Brain microvascular endothelial cell (primary cell): ENCODE results near the gene ZNRF3.
"Not testable (repeated sequence)": the region's sequence is repeated elsewhere in the genome, so short reads cannot be mapped to it uniquely, and the experiment has no call there.

Experiments
- DNase-seq: peaks from one replicate; pipeline ENCODE4 v3.0.0-alpha.2; 2020
- H3K27ac ChIP-seq: fragments of 250-450 bp; sonication (Bioruptor Pico); 2 replicates; pipeline ENCODE4 v1.5.1; 2020; ENCODE audit warnings: mild to moderate bottlenecking, moderate library complexity
- H3K27me3 ChIP-seq: fragments of 250-450 bp; sonication (Bioruptor Pico); replicated peaks from 2 replicates; pipeline ENCODE4 v1.5.1; 2020; ENCODE audit warnings: mild to moderate bottlenecking
- H3K36me3 ChIP-seq: fragments of 250-450 bp; sonication (Bioruptor Pico); replicated peaks from 2 replicates; pipeline ENCODE4 v1.5.1; 2020; ENCODE audit warnings: mild to moderate bottlenecking
- H3K4me3 ChIP-seq: 2 replicates; pipeline ENCODE4 v1.5.1; 2011; ENCODE audit warnings: low read depth, mild to moderate bottlenecking, control low read depth, low read length, moderate library complexity
- in situ Hi-C: cut with HindIII; loops from 2 replicates; pipeline ENCODE4 v1.10.0; 2017; ENCODE audit warnings: low sequenced_read_pairs, low pct_ligation_motif_present
- TF ChIP-seq, protein P1 (sequence below): IDR thresholded peaks from 2 replicates; pipeline ENCODE4 v1.5.1; 2011; ENCODE audit warnings: low read depth, mild to moderate bottlenecking, moderate library complexity, low read length, control low read depth, inconsistent platforms; ENCODE audit errors: missing control alignments

Gene ZNRF3

DNA sequence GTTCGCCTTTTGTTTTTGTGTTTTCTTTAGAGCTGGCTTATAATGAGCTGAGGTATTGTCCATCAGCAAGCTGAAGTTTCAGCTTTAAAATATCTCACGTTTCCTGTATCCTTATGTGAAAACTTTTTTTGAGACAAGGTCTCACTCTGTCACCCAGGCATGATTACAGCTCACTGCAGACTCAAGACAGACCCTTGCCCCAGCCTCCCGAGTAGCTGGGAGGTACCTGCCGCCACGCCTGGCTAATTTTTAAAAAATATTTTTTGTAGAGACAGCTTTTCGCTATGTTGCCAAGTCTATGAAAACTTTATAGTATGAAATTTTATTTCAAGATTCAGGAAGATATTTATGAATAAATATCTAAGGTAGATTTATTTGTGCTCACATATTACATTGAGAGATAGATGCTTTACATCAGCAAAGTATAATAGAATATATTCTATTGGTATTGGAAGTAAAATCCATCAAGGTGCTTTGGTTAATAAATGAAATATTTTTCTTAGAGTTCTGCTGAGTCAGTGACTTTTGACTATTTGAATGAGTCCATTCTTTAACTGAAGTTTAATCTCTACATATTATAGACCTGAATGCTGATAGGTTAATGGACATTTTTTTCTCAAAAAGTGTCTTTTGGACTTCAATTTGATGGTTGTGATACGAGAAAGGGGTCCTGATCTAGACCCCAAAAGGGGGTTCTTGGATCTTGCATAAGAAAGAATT lies 199.6 kb downstream of the ZNRF3 start:
- TF ChIP-seq, protein P1, sequence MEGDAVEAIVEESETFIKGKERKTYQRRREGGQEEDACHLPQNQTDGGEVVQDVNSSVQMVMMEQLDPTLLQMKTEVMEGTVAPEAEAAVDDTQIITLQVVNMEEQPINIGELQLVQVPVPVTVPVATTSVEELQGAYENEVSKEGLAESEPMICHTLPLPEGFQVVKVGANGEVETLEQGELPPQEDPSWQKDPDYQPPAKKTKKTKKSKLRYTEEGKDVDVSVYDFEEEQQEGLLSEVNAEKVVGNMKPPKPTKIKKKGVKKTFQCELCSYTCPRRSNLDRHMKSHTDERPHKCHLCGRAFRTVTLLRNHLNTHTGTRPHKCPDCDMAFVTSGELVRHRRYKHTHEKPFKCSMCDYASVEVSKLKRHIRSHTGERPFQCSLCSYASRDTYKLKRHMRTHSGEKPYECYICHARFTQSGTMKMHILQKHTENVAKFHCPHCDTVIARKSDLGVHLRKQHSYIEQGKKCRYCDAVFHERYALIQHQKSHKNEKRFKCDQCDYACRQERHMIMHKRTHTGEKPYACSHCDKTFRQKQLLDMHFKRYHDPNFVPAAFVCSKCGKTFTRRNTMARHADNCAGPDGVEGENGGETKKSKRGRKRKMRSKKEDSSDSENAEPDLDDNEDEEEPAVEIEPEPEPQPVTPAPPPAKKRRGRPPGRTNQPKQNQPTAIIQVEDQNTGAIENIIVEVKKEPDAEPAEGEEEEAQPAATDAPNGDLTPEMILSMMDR: no peak
- Histone ChIP-seq H3K36me3 (no peaks in the 10 kb centered on the region), H3K27me3 (no peaks in the 10 kb centered on the region), H3K27ac (no peak overlapping the region), H3K4me3 (no peak overlapping the region)
- no peak for DNase-seq
- in situ Hi-C loops: no loop called here

DNA sequence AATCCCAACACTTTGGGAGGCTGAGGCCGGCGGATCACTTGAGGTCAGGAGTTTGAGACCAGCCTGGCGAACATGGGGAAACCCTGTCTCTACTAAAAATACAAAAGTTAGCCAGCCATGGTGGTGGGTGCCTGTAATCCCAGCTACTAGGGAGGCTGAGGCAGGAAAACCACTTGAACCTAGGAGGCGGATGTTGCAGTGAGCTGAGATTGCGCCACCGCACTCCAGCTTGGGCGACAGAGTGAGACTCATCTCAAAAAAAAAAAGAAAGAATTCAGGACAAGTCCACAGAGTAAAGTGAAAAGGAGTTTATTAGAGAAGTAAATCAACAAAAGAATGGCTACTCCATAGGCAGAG lies 200.2 kb downstream of the ZNRF3 start:
- DNase-seq, in situ Hi-C loops, H3K36me3 ChIP-seq, H3K27me3 ChIP-seq, H3K27ac ChIP-seq, H3K4me3 ChIP-seq: not testable (repeated sequence)

DNA sequence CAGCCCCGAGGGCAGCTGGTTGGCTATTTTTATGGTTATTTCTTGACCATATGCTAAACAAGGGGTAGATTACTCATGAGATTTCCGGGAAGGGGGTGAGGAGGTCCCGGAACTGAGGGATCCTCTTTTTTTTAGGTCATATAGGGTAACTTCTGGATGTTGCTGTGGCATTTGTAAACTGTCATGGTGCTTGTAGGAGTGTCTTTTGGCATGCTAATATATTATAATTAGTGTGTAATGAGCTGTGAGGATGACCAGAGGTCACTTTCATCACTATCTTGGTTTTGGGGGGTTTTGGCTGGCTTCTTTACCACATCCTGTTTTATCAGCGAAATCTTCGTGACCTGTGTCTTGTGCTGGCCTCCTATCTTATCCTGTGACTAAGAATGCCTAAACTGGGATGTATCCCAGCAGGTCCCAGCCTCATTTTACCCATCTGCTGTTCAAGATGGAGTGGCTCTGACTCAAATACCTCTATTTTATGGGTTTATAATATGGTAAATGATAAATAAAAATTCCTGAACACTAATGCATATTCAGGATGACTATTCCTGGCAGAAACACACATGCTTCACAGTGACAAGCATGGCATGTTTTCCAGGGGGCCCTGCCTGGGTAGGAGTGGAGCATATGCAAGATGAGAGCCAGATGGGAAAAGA lies 200.7 kb downstream of the ZNRF3 start:
- H3K36me3 ChIP-seq: no peaks in the 10 kb centered on the region
- in situ Hi-C loops: no loop called here
- no peaks in the 10 kb centered on the region for H3K27me3 ChIP-seq
- no peak overlapping the region for H3K4me3 ChIP-seq
- no peak for DNase-seq
- no peak overlapping the region for H3K27ac ChIP-seq
- TF ChIP-seq, protein P1: no peak

DNA sequence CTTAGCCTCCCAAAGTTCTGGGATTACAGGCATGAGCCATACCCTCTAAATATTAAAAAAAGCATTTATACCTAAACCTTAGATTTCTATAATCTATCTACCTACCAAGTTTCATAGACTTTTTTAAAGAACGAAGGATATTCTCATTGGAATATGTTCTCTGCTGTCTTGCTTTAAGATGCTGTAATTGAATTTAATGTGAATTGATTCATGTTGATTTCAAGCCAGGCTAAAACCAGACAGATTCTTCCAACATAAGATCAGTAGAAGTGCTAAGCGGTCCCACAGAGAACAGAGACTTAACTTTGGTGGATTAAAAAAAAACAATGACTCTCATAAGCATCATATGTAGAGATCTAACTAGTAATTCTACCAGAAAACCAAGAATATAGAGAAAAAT lies 203.6 kb downstream of the ZNRF3 start:
- no peak for DNase-seq
- Histone ChIP-seq H3K36me3 (no peaks in the 10 kb centered on the region), H3K27me3 (no peaks in the 10 kb centered on the region), H3K4me3 (no peak overlapping the region), H3K27ac (no peak overlapping the region)
- TF ChIP-seq, protein P1: no peak
- in situ Hi-C loops: no loop called here

DNA sequence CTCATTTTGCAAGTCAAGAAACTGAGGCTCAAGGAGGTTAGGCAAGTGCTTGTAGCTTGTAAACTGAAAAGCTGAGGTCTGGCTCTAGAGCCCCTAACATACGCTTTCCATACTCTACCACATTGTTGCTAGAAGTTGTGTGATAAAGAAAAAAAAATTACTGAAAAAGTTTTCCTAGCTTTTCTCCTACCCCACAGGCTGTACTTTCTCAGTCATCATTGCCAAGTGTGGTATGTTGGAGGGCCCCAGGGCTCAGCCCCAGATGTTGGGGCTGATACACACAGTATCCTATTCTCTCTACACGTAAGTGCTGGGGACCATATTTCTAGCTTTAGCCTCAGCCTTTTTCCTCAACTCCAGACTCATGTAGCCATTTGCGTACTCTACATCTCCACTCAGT lies 205.4 kb downstream of the ZNRF3 start:
- Histone ChIP-seq H3K27me3 (no peaks in the 10 kb centered on the region), H3K27ac (no peak overlapping the region), H3K4me3 (no peak overlapping the region), H3K36me3 (no peaks in the 10 kb centered on the region)
- TF ChIP-seq, protein P1: no peak
- DNase-seq: no peak
- in situ Hi-C loops: no loop called here

DNA sequence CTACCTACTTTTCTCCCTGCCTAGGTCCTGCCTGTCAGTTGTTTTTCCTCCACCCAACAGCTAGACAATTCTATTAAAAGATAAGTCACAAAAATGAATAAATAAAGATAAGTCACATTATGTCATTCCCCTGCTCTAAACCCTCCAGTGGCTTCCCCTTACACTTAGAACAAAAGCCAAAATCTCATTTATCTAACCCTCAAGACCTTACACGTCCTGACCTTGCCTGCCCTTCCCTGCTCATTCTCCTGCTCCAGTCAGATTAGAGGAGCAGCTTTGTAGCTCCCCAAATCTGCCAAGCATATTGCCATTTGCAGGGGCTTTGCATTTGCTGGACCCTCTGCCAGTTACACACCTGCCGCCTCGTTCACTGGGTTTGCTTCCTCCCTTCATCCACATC lies 206.1 kb downstream of the ZNRF3 start:
- TF ChIP-seq, protein P1: no peak
- in situ Hi-C loops: no loop called here
- Histone ChIP-seq H3K36me3 (no peaks in the 10 kb centered on the region), H3K27me3 (no peaks in the 10 kb centered on the region), H3K27ac (no peak overlapping the region), H3K4me3 (no peak overlapping the region)
- no peak for DNase-seq
